ENCODE data around the gene EML2.
"Not testable (repeated sequence)": the region's sequence is repeated elsewhere in the genome, so short reads cannot be mapped to it uniquely, and the experiment has no call there.

EML2 gene

DNA sequence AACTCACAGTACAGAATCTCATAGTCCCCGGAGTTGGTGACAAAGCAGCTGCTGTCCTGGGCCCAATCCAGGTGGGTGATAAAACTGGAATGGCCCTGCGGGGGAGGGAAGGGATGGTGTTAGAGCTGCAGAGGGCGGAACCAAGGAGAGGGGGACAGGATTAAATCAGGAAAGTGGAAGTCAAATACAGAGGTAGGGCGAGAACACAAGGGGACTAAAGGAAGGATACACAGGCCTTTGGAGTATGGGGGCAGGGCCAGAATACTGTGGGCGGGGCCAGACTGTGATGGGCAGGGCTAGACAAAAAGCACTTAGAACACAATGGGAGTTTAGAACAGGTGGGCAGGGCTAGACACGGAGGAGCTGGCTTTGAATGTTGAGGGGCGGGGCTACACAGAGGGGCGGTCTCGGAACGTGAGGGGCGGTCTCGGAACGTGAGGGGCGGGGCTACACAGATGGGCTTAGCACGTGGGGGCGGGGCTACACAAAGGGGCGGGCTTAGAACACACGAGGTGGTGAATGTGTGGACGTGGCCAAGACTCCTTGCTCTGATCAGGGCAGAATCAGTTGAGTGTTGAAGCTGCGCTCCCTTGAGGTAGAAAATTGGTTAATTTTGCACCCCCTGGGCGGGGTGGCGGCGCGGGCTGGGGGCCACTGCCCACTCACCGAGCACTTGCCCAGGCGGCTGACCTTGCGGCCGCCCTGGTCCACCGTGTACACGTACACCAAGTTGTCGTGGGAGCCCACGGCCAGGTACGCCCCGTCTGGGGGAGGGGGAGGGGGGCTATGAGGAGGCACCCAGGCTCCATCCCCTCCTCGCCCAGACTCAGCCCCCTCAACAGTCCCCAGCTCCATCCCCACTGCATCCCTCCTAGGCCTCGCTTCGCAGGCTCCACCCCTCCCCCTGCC is 23.1 kb downstream of the EML2 start:
- DNase-seq, result peak; percentile 60

DNA sequence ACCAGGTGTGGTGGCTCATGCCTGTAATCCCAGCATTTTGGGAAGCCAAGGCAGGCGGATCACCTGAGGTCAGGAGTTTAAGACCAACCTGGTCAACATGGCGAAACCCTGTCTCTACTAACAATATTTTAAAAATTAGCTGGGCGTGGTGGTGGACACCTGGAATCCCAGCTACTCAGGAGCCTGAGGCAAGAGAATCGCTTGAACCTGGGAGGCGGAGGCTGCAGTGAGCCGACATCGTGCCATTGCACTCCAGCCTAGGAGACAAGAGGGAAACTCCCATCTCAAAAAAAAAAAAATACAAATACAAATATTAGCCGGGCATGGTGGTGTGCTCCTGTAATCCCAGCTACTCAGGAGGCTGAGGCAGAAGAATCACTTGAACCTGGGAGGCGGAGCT is 24.1 kb downstream of the EML2 start:
- not testable (repeated sequence) for DNase-seq

DNA sequence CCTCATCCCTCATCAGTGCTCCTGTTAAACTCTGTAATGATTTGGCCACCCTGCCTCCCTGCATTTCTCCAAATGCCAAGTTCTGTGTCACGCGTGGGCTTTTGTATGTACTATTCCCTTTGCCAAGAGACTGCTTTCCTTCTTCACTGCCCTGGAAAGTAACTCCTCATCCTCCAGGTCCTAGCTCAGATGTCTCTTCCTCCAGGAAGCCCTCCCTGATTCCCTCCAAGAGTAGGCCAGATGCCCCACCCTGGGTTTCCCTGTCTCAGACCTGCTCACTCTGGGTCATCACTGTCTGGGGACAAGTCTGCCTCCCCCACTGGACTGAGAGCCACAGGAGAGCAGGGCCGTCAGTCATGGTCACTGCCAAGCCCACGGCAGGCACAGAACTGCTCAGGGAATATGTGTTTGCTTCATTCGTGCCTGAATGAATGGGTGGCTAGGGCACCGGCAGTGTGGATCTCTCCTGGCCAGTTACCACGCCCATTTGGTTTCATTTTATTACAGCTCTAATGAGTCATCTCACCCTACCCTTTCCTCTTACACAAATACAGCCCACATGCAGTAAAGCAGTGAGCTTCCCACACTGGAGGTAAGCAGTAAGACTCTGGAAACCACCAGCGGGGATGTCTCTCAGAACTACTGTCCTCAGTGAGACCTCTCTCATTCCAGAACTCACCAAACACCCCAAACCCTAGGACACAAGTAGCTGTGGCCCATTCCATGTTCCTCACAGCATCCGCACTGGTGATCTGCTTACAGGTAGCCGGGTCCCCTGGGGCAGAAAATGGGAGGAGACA is 25.1 kb downstream of the EML2 start:
- peak; percentile 52 for DNase-seq

DNA sequence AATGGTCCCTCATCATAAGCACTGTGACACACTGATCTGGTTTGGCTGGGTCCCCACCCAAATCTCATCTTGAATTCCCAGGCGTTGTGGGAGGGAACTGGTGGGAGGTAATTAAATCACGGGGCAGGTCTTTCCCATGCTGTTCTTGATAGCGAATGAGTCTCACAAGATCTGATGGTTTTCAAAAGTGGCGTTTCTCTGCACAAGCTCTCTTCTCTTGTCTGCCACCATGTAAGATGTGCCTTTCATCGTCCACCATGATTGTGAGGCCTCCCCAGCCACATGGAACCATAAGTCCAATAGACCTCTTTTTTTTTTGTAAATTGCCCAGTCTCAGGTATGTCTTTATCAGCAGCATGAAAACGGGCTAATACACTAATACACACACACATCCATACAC is 30.2 kb downstream of the EML2 start:
- no peak for DNase-seq

DNA sequence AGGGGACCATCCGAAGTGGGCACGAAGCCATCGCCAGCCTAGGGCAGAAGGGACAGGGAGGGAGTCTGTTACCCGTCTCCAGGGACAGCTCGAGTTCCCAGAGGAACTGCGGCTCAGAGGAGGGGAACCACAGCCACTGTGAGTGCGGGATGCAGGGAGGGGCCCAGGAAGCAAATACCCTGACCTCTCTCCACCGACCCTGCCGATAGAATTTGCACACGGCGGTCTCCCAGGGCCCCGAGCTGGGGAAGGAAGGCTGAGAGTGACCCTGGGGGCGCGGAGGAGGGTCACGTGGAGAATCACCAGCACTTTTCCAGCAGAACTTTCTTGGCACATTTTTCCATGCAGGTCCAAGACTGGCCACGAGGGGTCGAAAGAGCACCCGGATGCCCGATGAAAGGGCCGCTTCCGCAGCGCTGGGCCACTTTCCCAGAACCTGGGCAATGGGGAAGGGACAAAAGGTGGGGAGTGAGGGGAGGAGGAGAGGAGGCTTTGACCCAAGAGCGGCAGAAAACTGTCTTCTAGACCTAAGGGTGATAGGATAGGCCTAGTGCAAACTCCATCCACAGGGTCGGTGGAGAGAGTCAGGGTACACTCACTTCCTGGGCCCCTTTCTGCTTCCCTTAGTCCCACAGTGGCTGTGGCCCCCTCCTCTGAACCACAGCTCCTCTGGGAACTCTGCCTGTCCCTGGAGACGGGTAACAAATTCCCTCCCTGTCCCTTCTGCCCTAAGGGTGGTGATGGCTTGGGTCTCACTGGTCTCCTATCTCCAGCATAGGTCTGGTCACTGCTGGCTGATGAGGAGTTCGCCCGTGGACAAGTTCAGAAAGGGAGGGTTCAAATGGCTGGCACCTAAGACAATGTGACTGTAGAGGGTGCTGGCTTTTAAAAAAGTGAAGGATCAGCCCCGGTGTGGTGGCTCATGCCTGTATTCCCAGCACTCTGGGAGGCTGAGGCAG is 31.8 kb downstream of the EML2 start:
- peak; percentile 39 for DNase-seq

DNA sequence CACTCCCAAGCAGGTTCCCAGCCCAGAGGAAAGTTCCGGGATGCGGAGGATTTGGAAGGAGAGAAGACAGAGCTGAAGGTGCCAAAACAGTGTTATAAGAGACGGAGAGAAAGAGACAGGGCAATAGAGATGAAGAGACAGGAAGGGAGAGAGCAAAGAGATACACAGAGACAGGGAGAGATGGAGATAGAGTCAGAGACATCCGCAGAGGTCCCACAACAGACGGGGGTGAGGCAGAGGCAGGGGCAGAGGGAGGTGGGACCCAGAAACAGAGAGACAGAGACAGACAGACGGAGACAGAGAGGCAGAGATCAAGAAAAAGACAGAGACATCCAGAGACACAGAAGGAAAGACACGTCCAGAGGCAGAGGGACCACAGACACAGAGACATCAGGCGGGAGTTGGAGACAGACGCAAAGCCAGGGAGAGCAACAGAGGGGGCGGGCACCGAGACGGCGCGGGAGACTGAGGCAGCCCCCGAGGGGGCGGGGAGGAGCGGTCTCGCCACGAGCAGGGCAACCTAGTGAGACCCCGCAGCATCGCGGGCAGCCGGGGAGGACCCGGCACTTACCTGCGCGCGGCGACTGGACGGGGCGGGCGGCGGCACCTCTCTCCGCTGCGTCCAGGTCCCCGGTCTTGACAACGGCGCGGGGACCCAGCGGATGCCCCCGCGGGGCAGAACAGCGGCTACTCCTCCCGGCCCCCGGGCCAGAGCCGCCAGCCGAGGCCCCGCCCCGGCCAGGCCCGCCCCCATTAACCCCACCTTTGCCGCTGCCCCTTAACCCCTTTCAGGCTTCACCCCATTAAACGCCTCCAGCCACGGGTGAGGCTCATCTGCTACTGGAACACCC is 37.4 kb downstream of the EML2 start, which contains the start of gene GPR4:
Gene GPR4 (minus strand): TSS at position 689 of the 851 bp plus-strand sequence. CDS start 10,346 bp downstream, outside the sequence.
- DNase-seq, result no peak

DNA sequence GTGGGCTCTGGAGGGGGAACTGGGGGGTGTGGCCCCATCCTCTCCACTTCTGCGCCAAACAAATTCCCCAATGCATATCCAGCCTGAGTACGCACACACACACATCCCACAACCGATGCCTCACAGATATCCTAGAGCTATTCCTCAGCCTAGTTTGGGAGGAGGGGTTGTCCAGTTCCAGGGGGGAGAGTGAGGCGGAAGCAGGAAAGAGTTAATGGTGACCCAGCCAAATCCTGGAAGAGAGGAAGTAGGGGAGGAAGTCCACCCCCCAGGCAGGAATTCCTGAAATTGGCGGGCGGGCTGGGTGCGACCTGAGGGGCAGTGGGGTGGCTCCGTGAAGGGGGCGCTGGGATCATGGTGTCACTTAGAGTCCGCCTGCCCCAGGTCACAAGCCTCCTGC is 38.1 kb downstream of the EML2 start:
- DNase-seq, result no peak

DNA sequence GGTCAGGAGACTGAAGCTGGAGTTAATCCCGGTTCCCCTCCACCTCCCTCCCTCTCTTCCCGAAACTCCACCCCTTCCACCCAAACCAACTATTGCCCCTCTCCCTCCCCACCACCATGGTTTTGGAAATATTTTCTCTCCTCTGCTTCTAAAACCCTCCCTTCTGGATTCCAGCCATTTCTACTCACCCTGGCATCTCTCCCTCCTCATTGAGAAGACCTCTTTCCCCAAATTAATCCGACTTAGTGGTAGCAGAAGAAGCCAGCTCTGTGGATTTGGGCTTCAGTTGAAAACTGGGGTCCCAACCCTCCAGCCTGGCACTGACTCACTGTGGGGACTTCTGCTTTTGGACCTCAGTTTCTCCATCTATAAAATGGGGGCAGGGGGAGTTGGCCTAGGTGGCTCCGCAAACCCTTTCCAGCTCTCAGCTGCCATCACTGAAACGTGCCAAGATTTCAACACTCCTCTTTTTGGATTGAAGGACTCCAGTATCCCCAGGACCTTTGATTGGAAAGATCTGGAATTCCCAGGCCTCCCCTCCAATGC is 38.8 kb downstream of the EML2 start:
- DNase-seq, result no peak

DNA sequence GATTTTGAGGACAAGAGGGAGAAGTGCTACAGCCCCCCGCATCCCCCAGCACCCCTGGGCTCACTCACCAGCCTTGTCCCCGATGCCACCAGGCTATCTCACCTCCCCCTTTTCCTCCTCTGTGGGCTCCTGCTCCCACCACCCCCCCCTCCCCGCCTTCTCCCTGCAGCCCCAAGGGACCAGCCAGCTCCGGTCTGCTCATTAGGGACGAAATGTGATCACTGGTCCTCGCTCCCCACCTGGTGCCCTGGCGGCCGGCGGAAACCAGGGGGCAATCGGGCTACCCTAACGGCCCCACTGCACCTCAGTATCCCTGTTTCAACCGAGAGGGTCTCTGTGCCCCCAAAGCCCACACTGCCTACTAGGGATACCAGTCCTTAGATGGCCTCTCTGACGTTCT is 39.9 kb downstream of the EML2 start:
- DNase-seq, result no peak

DNA sequence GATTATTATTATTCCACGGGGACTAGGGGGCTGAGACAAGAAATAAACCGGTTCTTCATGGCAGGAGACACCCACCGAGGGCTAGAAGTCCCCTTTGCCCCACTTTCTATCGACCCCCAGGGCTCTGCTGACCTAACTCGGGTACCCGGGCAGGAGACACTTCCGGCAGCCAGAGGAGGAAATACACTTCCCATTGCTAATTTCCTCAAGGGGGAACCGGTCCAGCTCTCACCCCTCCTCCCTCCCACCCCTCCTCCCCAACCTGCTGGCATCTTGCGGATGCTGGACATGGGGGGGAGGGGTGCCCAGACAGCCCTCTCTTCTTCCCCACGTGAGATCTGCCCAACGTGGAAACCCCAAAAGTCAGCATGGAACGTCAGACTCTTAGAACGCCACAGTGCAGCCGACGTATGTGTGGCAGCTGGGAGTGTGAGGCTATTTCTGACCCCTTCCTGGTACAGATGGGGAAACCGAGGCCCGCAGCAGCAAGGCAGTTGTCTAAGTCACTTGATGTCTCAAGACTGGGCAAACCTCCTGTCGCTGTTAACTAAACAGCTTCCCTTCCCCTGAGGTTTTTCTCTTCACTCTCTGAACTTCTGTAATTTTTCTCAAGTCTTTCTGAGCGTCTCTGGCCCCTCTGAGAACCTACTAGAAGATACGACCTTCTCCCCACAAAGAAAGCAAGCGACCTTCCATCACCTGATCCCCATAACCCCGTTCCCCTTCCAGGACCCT is 40.8 kb downstream of the EML2 start:
- DNase-seq, result peak; percentile 1

DNA sequence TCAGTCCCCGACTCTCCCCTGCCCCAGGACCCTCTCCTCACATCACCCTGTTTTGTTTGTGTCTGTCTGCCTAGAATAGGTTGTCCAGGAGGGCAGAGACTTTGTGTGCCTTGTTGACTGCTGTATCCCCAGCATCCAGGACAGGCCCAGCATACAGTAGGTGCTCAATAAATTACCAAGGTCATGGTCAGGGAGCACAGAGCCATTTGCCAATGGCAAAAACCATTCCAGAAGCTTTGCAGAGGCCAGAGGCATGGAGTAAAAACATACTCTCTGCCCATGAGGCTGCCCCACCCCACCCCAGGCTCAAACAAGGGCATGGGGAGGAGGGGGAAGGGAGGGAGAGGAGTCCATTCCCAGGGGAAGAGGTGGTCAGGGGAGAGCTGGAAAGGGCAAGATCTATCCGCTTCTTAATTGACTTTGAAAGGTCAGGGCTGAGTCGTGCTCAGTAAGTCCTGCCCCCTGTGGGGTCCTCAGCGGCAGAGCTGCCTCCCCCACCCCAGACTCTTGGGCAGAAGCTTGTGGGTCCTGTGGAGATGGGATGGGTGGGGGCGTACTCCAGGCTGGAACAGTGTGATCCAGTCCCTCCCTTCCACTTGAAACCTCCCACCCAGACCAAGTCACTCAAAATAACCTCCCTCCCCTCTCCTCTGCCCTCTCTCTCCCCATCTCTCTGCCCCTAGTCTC is 41.6 kb downstream of the EML2 start:
- DNase-seq, result no peak

DNA sequence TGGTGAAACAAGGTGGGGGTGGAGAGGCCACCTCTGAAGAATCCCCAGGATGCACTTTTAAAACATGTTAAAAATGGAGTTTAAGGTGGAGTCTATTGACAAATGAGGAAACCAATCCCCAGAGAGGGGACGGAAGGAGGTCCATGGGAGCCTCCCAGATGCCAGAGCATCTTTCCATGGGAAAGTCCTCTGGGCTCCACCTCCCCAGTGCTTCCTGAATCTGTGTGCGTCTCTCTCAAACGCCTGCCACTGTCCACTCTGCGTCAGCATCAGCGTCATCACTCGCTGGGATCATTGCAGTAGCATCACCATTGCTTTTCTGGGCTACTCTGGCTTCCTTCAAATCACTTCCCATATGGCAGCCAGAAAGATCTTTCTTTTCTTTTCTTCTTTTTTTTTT is 43.4 kb downstream of the EML2 start:
- DNase-seq, result no peak

DNA sequence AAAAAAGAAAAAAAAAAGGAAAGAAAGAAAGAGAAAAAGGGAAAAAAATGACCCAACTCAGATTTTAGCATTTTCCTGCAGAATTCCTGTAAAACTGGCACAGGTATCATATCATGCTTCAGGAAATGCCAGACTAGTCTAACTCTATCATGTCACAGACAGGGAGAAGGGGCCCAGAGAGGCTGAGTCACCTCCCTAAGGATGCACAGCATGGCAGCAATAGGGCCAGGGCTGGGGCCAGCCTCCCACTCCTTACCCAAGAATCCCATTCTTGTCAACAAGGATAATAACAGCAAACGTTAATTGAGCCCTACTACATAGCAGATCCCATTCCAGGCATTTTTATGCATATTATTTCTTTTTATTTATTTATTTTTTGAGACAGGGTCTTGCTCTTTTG is 45.7 kb downstream of the EML2 start:
- no peak for DNase-seq

DNA sequence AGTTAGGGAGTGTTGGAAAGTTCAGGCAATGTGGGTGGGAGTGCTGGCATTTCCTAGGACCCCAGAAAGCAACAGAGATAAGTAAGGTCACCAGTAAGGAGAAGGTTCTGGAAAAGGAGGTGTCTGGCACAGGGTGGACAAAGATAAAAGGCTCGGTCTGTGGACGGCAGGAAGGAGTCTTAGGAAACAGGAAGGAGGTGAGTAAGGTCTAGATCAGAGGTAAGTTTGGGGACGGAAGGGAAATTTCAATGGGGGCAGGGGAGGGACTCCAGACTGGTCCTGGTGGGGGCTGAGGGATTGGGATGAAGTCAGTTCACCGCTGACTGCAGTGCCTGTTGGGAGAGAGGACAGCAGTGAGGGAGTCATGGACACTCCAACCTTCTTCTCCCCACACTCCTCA is 46.8 kb downstream of the EML2 start:
- no peak for DNase-seq

DNA sequence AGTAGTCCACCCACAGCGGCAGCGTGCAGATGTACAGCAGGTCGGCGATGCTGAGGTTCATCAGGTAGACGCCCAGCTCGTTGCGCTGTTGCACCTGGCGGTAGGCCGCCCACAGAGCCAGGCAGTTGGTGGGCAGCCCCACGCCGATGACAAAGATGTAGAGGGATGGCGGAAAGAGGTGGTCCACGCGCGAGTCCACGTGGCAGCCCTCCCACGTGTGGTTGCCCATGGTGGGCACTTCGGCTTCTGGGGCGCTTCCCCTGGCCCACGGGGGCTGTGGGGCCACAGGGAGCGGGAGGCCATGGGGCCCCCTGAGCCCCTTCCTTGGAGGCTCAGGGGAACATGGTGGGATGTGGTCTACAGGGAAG is 47.6 kb downstream of the EML2 start:
- DNase-seq, result no peak

DNA sequence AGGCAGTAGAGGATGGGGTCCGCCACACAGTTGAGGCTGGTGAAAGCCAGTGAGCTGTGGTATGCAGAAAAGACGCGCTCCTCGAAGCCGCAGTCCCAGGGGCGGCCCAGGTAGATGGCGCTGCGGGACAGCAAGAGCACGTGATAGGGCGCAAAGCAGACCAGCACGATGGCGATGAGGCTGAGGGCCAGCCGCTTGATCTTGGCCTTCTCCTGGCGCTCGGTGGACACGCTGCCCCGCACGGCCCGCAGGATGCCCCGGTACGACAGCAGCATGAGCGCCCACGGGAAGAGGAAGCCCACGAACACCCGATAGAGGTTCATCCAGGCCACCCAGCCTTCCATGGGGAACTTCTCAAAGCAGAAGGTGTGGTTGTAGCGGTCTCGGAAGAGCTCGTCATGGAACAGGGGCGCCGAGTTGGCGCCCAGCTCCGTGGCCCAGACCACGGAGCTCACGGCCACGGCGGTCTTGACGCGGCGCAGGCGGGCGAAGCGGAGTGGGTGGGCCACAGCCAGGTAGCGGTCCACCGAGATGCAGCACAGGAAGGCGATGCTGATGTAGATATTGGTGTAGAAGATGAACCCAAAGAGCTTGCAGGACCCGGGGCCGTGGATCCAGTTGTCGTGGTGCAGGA is 48.1 kb downstream of the EML2 start:
- peak; percentile 22 for DNase-seq

DNA sequence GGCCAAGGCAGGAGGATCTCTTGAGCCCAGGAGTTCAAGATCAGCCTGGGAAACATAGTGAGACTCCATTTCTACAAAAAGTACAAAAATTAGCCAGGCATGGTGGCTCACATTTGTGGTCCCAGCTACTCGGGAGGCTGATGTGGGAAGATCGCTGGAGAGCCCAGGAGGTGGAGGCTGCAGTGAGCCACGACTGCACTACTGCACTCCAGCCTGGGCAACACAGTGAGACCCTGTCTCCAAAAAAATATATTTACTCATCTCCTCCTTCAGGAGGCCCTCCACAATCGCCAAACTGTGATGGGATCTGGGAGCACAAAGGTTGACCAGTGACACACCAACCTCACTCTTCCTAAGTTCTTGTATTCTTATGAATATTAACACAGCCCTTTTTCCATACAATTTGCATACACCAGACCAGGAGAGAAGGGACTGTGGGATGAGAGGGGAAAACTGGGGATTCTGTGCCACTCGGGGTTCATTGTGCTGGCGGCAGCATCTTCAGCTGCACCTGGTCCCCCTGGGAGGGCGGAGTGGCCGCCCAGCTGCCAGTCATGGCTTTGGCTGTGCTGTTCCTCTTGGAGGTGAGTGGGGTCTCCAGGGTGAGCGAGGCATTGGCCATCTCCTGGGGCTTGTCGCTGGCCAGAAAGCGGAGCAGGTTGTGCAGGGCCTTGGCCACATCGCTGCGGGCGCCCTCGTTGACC is 48.7 kb downstream of the EML2 start:
- no peak for DNase-seq

DNA sequence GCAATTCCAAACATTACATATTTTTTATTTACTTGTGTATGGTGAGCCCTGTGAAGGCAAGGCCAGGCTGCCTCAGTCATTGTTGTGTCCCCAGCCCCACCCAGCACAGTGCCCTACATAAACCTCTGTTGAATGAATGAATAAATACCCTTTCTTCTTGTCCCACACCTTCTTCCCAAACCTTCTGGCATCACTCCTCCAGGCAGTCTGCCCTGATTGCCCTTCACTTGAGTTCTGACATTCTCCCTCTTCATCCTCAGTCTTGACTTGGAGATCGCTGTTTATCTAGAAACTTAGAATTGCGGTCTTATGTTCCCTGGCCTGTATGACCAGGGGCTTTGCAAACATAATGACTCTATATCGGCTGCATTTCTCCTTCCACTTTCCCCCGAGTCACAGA is 49.4 kb downstream of the EML2 start:
- DNase-seq, result no peak

DNA sequence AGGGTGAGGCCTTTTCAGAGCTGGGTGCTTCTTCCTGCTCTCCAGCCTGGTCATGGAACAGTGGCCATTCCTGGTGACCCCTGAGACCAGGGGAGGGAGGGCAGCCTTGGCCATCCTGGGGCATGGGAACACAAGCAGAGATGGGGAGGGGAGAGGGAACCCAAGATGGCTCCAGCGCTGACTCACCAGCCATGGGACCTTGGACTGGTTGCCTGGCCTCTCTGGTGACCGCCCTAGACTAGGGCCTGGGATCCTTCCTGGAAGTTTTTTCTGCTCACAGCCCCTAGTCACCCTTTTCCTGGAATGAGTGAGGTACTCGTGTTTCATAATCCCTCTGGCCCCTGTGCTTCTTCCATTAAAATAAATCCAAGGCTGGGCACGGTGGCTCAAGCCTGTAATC is 51.3 kb downstream of the EML2 start:
- DNase-seq, result no peak

Data from CD4-positive, alpha-beta T cell treated with Interleukin-4 for 4 hours (primary cell).